Activated CD8-positive, alpha-beta T cell treated with anti-CD3 and anti-CD28 coated beads, Interleukin-2, amount 10 ng/mL, durations not matched to agents 7 days and 5 days (primary cell): Measurements from ENCODE around the gene UBTFL1. TPM values are rescaled to one million over a fixed set of nuclear protein-coding genes. Genes with fewer than 3 reads are reported as not detected.

Experiments used
- ATAC-seq: fragments of 150-1000 bp; cut with Tn5 transposase; one replicate; pipeline ENCODE4 v1.10.0; 2021; ENCODE audit warnings: moderate library complexity
- CTCF ChIA-PET: fragments of 350-600 bp; sonication (Branson Sonifier 250); formaldehyde crosslinking; loops from one replicate; lab custom pipeline; 2021; ENCODE audit warnings: antibody characterized with exemption; lab: Charles Lee
- POLR2A ChIA-PET: fragments of 350-600 bp; sonication (Branson Sonifier 250); formaldehyde crosslinking; loops from one replicate; lab custom pipeline; 2021; ENCODE audit warnings: antibody characterized with exemption; lab: Charles Lee
- DNase-seq: peaks from one replicate; pipeline ENCODE4 v3.0.0-alpha.2; 2020
- H3K27ac Mint-ChIP-seq: one replicate; pipeline ENCODE4 v1.8.0; 2021; ENCODE audit warnings: mild to moderate bottlenecking, mixed read lengths
- H3K27me3 Mint-ChIP-seq: one replicate; pipeline ENCODE4 v1.8.0; 2021; ENCODE audit warnings: low read depth, mixed read lengths
- H3K36me3 Mint-ChIP-seq: one replicate; pipeline ENCODE4 v1.8.0; 2021; ENCODE audit warnings: low read depth, mixed read lengths
- H3K4me1 Mint-ChIP-seq: one replicate; pipeline ENCODE4 v1.8.0; 2021; ENCODE audit warnings: low read depth, mixed read lengths
- H3K4me3 Mint-ChIP-seq: one replicate; pipeline ENCODE4 v1.8.0; 2021; ENCODE audit warnings: mild to moderate bottlenecking, mixed read lengths
- H3K9me3 Mint-ChIP-seq: one replicate; pipeline ENCODE4 v1.8.0; 2022; ENCODE audit warnings: mixed read lengths; ENCODE audit not compliant: insufficient read depth
- total RNA-seq, 2 experiments: library from RNA; stranded (reverse); gene quantifications; one replicate each; pipeline ENCODE4 v1.2.3, GENCODE V29; 2021

The UBTFL1 gene
- total RNA-seq, 2 experiments from 2014 or later: not detected

DNA sequence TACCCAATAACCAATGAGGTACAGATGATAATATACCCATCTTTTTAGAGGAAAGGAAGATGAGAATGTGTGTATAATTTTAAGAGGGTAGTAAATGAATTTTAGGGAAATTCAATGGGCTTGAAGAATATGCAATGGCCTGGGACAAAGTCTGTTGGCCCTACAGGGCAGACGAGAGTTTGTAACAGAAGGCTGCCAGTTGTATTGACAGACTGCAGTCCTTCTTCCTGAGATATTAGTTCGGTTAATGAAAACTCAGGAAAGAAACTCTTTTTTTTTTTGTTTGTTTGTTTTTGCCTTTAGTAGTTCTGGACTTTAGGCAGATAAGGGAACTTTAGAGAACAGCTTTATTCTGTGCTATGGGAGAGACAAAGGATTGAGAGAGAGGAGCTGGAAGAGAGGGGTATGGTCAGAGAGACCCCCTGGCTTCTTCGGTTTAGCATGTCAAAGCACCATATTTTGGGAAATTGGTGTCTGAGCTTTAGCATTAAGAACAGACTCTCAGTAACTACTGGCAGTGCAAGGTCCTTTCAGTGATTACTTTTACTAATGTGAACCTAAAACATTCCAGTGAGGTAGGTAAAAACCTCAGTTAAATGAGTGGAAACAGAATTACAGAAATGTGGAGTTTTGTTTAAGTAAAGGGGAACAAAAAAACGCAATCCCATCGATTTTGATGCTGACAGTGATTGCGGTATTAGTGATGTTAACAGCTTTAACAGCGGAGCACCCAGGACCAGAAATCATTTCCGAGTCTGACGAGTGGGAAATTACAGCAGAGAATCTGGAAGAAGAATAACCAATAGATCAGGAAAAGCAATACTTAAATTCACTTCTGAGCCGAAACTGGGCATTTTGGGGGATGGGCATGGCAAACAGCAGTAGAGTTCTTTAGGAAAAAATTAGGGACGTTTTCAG, 48.1 kb downstream of the UBTFL1 start:
- no peaks in the 10 kb centered on the region for H3K9me3 Mint-ChIP-seq
- no peak for DNase-seq
- no peak for ATAC-seq
- ChIA-PET POLR2A (no interaction called here), CTCF (no interaction called here)
- H3K27me3 Mint-ChIP-seq: peaks cover 38% of the 10 kb centered on the region
- H3K4me3 Mint-ChIP-seq: peak overlapping the region; percentile 28
- peaks cover 13% of the 10 kb centered on the region for H3K4me1 Mint-ChIP-seq
- H3K27ac Mint-ChIP-seq: no peak overlapping the region
- H3K36me3 Mint-ChIP-seq: no peaks in the 10 kb centered on the region

DNA sequence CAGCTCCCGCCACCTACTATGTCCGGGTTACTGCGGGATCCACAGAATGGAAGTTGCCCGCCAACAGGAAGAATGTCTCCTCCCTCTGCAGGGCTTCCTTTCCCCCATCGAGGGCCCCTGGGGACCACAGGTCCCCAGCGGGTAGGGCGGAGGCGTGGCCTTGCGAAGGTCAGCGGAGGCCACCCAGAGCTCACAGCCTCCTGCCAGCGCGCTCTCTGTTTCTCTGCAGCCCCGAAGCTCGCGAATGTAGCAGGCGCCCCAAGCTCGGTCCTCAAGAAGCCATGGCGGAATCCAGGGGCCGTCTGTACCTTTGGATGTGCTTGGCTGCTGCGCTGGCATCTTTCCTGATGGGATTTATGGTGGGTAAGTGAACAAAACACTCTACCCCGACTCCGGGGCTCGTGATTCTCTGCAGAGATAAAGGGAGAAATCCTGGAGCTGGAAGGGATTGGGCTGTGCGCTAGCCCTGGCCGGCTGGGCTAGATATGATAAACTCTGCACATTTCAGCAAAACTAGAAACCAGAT, 48.8 kb downstream of the UBTFL1 start, which contains the start of gene NAALAD2:
TSS of gene NAALAD2 (plus strand) at position 186 of the 526 bp plus-strand sequence. CDS start at position 282, 96 bp downstream.
- H3K4me1 Mint-ChIP-seq: peaks cover 13% of the 10 kb centered on the region
- ATAC-seq: peak; percentile 44
- H3K9me3 Mint-ChIP-seq: no peaks in the 10 kb centered on the region
- H3K27me3 Mint-ChIP-seq: peaks cover 38% of the 10 kb centered on the region
- ChIA-PET POLR2A (no interaction called here), CTCF (interaction anchor here (0.6 kb wide), 1 partner anchor 9 kb away, joined by 3 read pairs; no protein-coding TSS in a partner anchor)
- H3K4me3 Mint-ChIP-seq: peak within 1 kb of the TSS; percentile 59
- DNase-seq: no peak
- H3K27ac Mint-ChIP-seq: no peak within 1 kb of the TSS
- H3K36me3 Mint-ChIP-seq: no peaks in the 10 kb centered on the region

DNA sequence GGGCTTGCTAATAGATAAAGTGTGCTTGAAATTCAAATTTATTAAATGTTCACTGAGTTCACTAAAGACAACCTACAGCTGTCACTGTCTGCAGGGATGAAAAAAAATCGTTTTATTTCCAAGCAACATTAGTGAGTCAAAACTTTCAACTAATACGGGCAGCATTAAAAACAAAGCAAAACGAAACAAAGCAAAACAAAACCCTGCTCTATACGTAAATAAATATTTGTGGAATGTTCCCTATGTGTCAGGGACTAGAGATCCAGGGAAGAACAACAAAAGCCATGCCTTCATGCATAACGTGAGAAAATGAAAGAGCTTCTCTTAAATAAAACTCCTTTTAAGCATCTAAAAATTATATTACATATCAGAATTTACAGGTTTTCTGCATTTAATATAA, 49.3 kb downstream of the UBTFL1 start:
- ChIA-PET POLR2A (no interaction called here), CTCF (interaction anchor here (0.6 kb wide), 1 partner anchor 10 kb away, joined by 3 read pairs; no protein-coding TSS in a partner anchor)
- Mint-ChIP-seq H3K36me3 (no peaks in the 10 kb centered on the region), H3K27me3 (peaks cover 37% of the 10 kb centered on the region), H3K4me1 (peaks cover 13% of the 10 kb centered on the region), H3K27ac (no peak overlapping the region), H3K9me3 (no peaks in the 10 kb centered on the region), H3K4me3 (peak overlapping the region; percentile 59)
- no peak for DNase-seq
- no peak for ATAC-seq

Other genes with a start within 250 kb of the UBTFL1 start
- gene TRIM64B, start 207.5 kb upstream of the UBTFL1 start, total RNA-seq: not detected
- gene TRIM49D1, start 163.7 kb upstream of the UBTFL1 start, total RNA-seq: not detected
- not detected for gene TRIM49D2, start 161.9 kb upstream of the UBTFL1 start, total RNA-seq
- not detected for gene TRIM64, start 119.9 kb upstream of the UBTFL1 start, total RNA-seq
- not detected for gene TRIM49C, start 54.8 kb upstream of the UBTFL1 start, total RNA-seq
- not detected for gene NAALAD2, start 48.7 kb downstream of the UBTFL1 start, total RNA-seq
- gene CHORDC1, start 137.1 kb downstream of the UBTFL1 start, total RNA-seq: 10 to 100 TPM; 66.7 to 68.4 TPM